Natural killer cell (primary cell): ENCODE measurements around the gene KLHDC7A. TPM values are rescaled to one million over a fixed set of nuclear protein-coding genes. Genes with fewer than 3 reads are reported as not detected.
A peak's percentile ranks its signal among the peaks of the same experiment; 100 is the strongest.

ENCODE experiments used
- ATAC-seq, 3 donors: fragments of 150-1000 bp in 2 of 3; fragments of 200-7000 bp in 1 of 3; cut with Tn5 transposase; 1 replicate in 1 of 3; 2 replicates in 2 of 3; pipeline ENCODE4 v1.10.0; 2021; ENCODE audit warnings: mild to moderate bottlenecking in 2 of 3, moderate library complexity in 2 of 3
- DNase-seq, 2 donors: peaks; one replicate each; pipeline versions ENCODE4 v3.0.0 to v3.0.0-alpha.2; 2013 to 2021; ENCODE audit warnings: mixed read lengths in 1 of 2
- H3K27ac ChIP-seq: one replicate; pipeline ENCODE4 v1.5.1; 2013; ENCODE audit warnings: mild to moderate bottlenecking, low read length
- H3K27me3 ChIP-seq: one replicate; pipeline ENCODE4 v1.6.1; 2013; ENCODE audit warnings: low read length; ENCODE audit not compliant: control insufficient read depth, insufficient read depth
- H3K36me3 ChIP-seq: one replicate; pipeline ENCODE4 v1.6.1; 2013; ENCODE audit warnings: low read length; ENCODE audit not compliant: control insufficient read depth, insufficient read depth
- H3K4me1 ChIP-seq: one replicate; pipeline ENCODE4 v1.6.1; 2013; ENCODE audit warnings: low read length; ENCODE audit not compliant: control insufficient read depth, insufficient read depth
- H3K4me3 ChIP-seq: one replicate; pipeline ENCODE4 v1.5.1; 2013; ENCODE audit warnings: low read length
- H3K9me3 ChIP-seq: one replicate; pipeline ENCODE4 v1.6.1; 2013; ENCODE audit warnings: low read length; ENCODE audit not compliant: control insufficient read depth, insufficient read depth
- H3K27ac Mint-ChIP-seq, 2 donors: one replicate each; pipeline ENCODE4 v1.8.0; 2022; ENCODE audit warnings: mild to moderate bottlenecking in 2 of 2, mixed read lengths in 2 of 2, moderate library complexity in 1 of 2
- H3K27me3 Mint-ChIP-seq, 2 donors: one replicate each; pipeline ENCODE4 v1.8.0; 2022; ENCODE audit warnings: low read depth in 2 of 2, mixed read lengths in 2 of 2
- H3K36me3 Mint-ChIP-seq: one replicate; pipeline ENCODE4 v1.8.0; 2022; ENCODE audit warnings: mixed read lengths
- H3K4me1 Mint-ChIP-seq, 2 donors: one replicate each; pipeline ENCODE4 v1.8.0; 2022; ENCODE audit warnings: mixed read lengths in 2 of 2
- H3K4me3 Mint-ChIP-seq: one replicate; pipeline ENCODE4 v1.8.0; 2022; ENCODE audit warnings: mild to moderate bottlenecking, moderate library complexity, mixed read lengths
- H3K9me3 Mint-ChIP-seq, 2 donors: one replicate each; pipeline ENCODE4 v1.8.0; 2022; ENCODE audit warnings: mixed read lengths in 2 of 2
- CTCF ChIP-seq: fragments of 200-600 bp; IDR thresholded peaks from one replicate; pipeline ENCODE4 v1.8.0; 2022; ENCODE audit warnings: antibody characterized with exemption
- WGBS: methylation state at CpG from one replicate; pipeline ENCODE4 v1.1.7; 2013; ENCODE audit warnings: missing lambda C conversion rate; ENCODE audit not compliant: insufficient coverage; 5-methylcytosine and 5-hydroxymethylcytosine counted together
- intact Hi-C: fragments of 100-400 bp; cut with micrococcal nuclease; formaldehyde crosslinking; loops from one replicate; pipeline ENCODE4 v1.14.2; 2022
- total RNA-seq, 4 donors: library from RNA; stranded (reverse); fragments of 120-200 nt in 1 of 4; gene quantifications; one replicate each; pipeline versions ENCODE4 v1.2.3 to v1.2.4, GENCODE V29; 2013 to 2022

KLHDC7A gene
- total RNA-seq, result under 1 TPM in 1 of 3 donors, not detected in 2; 0.43 TPM
- not detected for total RNA-seq (2013)

GRCh38 chr1:18480315-18481189, at the start of gene KLHDC7A:
Gene KLHDC7A (plus strand): TSS chr1:18480930. CDS start chr1:18480982, 52 bp downstream.
- H3K4me1 ChIP-seq, result no peaks in the 10 kb centered on the region
- Mint-ChIP-seq H3K4me1 (no peaks in the 10 kb centered on the region), H3K27ac (no peak within 1 kb of the TSS), H3K36me3 (no peaks in the 10 kb centered on the region), H3K4me3 (no peak within 1 kb of the TSS), H3K9me3 (no peaks in the 10 kb centered on the region), H3K27me3 (peaks cover 5 to 23% of the 10 kb centered on the region in 2 donors)
- no peaks in the 10 kb centered on the region for H3K36me3 ChIP-seq
- H3K27ac ChIP-seq, result no peak within 1 kb of the TSS
- 64% methylated on average over 13 of the region's 13 CpGs for WGBS
- H3K9me3 ChIP-seq, result no peaks in the 10 kb centered on the region
- ATAC-seq (peak in 1 of 3 donors; percentile 6), DNase-seq (no peak)
- no peak within 1 kb of the TSS for H3K4me3 ChIP-seq
- TF ChIP-seq CTCF, result no peak
- no peaks in the 10 kb centered on the region for H3K27me3 ChIP-seq
- intact Hi-C loops, result no loop called here

- no peak overlapping the region for H3K27ac ChIP-seq
- Mint-ChIP-seq H3K4me3 (no peak overlapping the region), H3K27me3 (peaks cover 8 to 31% of the 10 kb centered on the region in 2 donors), H3K9me3 (no peaks in the 10 kb centered on the region), H3K36me3 (no peaks in the 10 kb centered on the region), H3K27ac (no peak overlapping the region), H3K4me1 (no peaks in the 10 kb centered on the region)
- DNase-seq (no peak), ATAC-seq (no peak)
- H3K36me3 ChIP-seq, result no peaks in the 10 kb centered on the region
- WGBS, result 57% methylated on average over 3 of the region's 3 CpGs
- H3K4me1 ChIP-seq, result no peaks in the 10 kb centered on the region
- H3K4me3 ChIP-seq, result no peak overlapping the region
- H3K27me3 ChIP-seq, result no peaks in the 10 kb centered on the region
- intact Hi-C loops, result no loop called here
- no peaks in the 10 kb centered on the region for H3K9me3 ChIP-seq
- TF ChIP-seq CTCF, result no peak
Measured at GRCh38 chr1:18434041-18434440, 46.7 kb upstream of the KLHDC7A start.

GRCh38 chr1:18440385-18441226, 40.1 kb upstream of the KLHDC7A start:
- Mint-ChIP-seq H3K36me3 (no peaks in the 10 kb centered on the region), H3K4me1 (no peaks in the 10 kb centered on the region), H3K9me3 (no peaks in the 10 kb centered on the region), H3K27me3 (peaks cover 13 to 44% of the 10 kb centered on the region in 2 donors), H3K27ac (no peak overlapping the region), H3K4me3 (no peak overlapping the region)
- Histone ChIP-seq H3K27me3 (no peaks in the 10 kb centered on the region), H3K4me3 (no peak overlapping the region), H3K27ac (no peak overlapping the region), H3K36me3 (no peaks in the 10 kb centered on the region), H3K9me3 (no peaks in the 10 kb centered on the region), H3K4me1 (no peaks in the 10 kb centered on the region)
- 55% methylated on average over 4 of the region's 5 CpGs for WGBS
- peak in 1 of 3 donors; percentile 6 for ATAC-seq
- no peak for TF ChIP-seq CTCF
- intact Hi-C loops, result no loop called here
- no peak for DNase-seq
